HEK293 (cell line): ENCODE data around the gene FCHO2.

Experiments
- CTCF ChIA-PET: fragments of 350-600 bp; formaldehyde crosslinking; extraction: SDS; loops from one replicate; lab custom pipeline; 2021; ENCODE audit warnings: antibody characterized with exemption; lab: Yijun Ruan, JAX
- POLR2A ChIA-PET: fragments of 300-600 bp; formaldehyde crosslinking; extraction: SDS; loops from one replicate; lab custom pipeline; 2020; ENCODE audit warnings: antibody characterized with exemption, inconsistent platforms; lab: Yijun Ruan, JAX
- H3K27ac ChIP-seq: fragments of 200-500 bp; sonication (Bioruptor generic); 2 replicates; pipeline ENCODE4 v1.5.1; 2014; ENCODE audit warnings: low read depth, low read length, control low read depth, inconsistent platforms; ENCODE audit errors: extremely low read depth
- H3K36me3 ChIP-seq, 2 experiments: fragments of 200-500 bp in 1 of 2; sonication (Bioruptor generic) in 1 of 2; 1 replicate in 1 of 2; 2 replicates in 1 of 2; pipeline ENCODE4 v1.5.1; 2014 to 2017; ENCODE audit warnings: inconsistent platforms in 2 of 2, low read length in 2 of 2; ENCODE audit not compliant: control insufficient read depth in 2 of 2, insufficient read depth in 1 of 2
- H3K4me1 ChIP-seq: fragments of 200-500 bp; sonication (Bioruptor generic); 2 replicates; pipeline ENCODE4 v1.5.1; 2014; ENCODE audit warnings: mild to moderate bottlenecking, low read length, inconsistent platforms; ENCODE audit not compliant: control insufficient read depth, insufficient read depth
- H3K4me3 ChIP-seq: 2 replicates; pipeline ENCODE4 v1.5.1; 2011; ENCODE audit warnings: low read depth, mild to moderate bottlenecking, control low read depth, low read length, moderate library complexity
- H3K9me3 ChIP-seq: fragments of 200-500 bp; sonication (Bioruptor generic); 2 replicates; pipeline ENCODE4 v1.5.1; 2014; ENCODE audit warnings: low read depth, low read length, inconsistent platforms; ENCODE audit not compliant: control insufficient read depth, insufficient read depth
- BCL11B ChIP-seq: fragments of 450-650 bp; formaldehyde crosslinking; IDR thresholded peaks from 2 replicates; pipeline ENCODE4 v1.5.1; 2016; ENCODE audit warnings: low read depth, missing biosample characterization, missing genetic modification characterization
- FEZF1 ChIP-seq: fragments of 450-650 bp; formaldehyde crosslinking; IDR thresholded peaks from 2 replicates; pipeline ENCODE4 v1.5.1; 2016; ENCODE audit warnings: missing biosample characterization, missing genetic modification characterization
- KLF8 ChIP-seq: fragments of 450-650 bp; formaldehyde crosslinking; IDR thresholded peaks from 2 replicates; pipeline ENCODE4 v1.5.1; 2016; ENCODE audit warnings: missing biosample characterization, missing genetic modification characterization
- SP2 ChIP-seq: fragments of 450-650 bp; formaldehyde crosslinking; IDR thresholded peaks from 2 replicates; pipeline ENCODE4 v1.5.1; 2016; ENCODE audit warnings: missing biosample characterization, missing genetic modification characterization
- ZFP37 ChIP-seq: fragments of 450-650 bp; formaldehyde crosslinking; IDR thresholded peaks from 2 replicates; pipeline ENCODE4 v1.5.1; 2016; ENCODE audit warnings: missing biosample characterization, missing genetic modification characterization
- ZNF16 ChIP-seq: fragments of 450-650 bp; formaldehyde crosslinking; IDR thresholded peaks from 2 replicates; pipeline ENCODE4 v1.5.1; 2016; ENCODE audit warnings: low read depth, missing biosample characterization, missing genetic modification characterization
- ZNF169 ChIP-seq: fragments of 450-650 bp; formaldehyde crosslinking; IDR thresholded peaks from 2 replicates; pipeline ENCODE4 v1.5.1; 2016; ENCODE audit warnings: missing biosample characterization, missing genetic modification characterization
- ZNF19 ChIP-seq: fragments of 450-650 bp; formaldehyde crosslinking; IDR thresholded peaks from 2 replicates; pipeline ENCODE4; 2016; ENCODE audit warnings: missing biosample characterization, missing genetic modification characterization, low read depth
- ZNF248 ChIP-seq: fragments of 450-650 bp; formaldehyde crosslinking; IDR thresholded peaks from 2 replicates; pipeline ENCODE4 v1.5.1; 2017; ENCODE audit warnings: missing biosample characterization, missing genetic modification characterization
- ZNF530 ChIP-seq: fragments of 450-650 bp; formaldehyde crosslinking; IDR thresholded peaks from 2 replicates; pipeline ENCODE4 v1.5.1; 2016; ENCODE audit warnings: low read depth, missing biosample characterization, missing genetic modification characterization
- ZNF560 ChIP-seq: fragments of 450-650 bp; formaldehyde crosslinking; IDR thresholded peaks from 2 replicates; pipeline ENCODE4 v1.5.1; 2017; ENCODE audit warnings: missing biosample characterization, missing genetic modification characterization, borderline replicate concordance
- ZNF660 ChIP-seq: fragments of 450-650 bp; IDR thresholded peaks from 2 replicates; pipeline ENCODE4 v1.5.1; 2018; ENCODE audit warnings: missing biosample characterization, mild to moderate bottlenecking, missing genetic modification characterization
- ZNF701 ChIP-seq: fragments of 450-650 bp; formaldehyde crosslinking; IDR thresholded peaks from 2 replicates; pipeline ENCODE4 v1.5.1; 2016; ENCODE audit warnings: missing biosample characterization, missing genetic modification characterization
- ZNF707 ChIP-seq: fragments of 450-650 bp; formaldehyde crosslinking; IDR thresholded peaks from 2 replicates; pipeline ENCODE4 v1.5.1; 2016; ENCODE audit warnings: missing biosample characterization, missing genetic modification characterization
- TF ChIP-seq, protein P1 (sequence below): fragments of 450-650 bp; formaldehyde crosslinking; IDR thresholded peaks from 2 replicates; pipeline ENCODE4 v1.5.1; 2017; ENCODE audit warnings: missing biosample characterization, missing genetic modification characterization
- TF ChIP-seq, protein P2 (sequence below): fragments of 450-650 bp; formaldehyde crosslinking; IDR thresholded peaks from 2 replicates; pipeline ENCODE4 v1.5.1; 2016; ENCODE audit warnings: missing biosample characterization, missing genetic modification characterization
- TF ChIP-seq, protein P3 (sequence below): IDR thresholded peaks from 2 replicates; pipeline ENCODE4 v1.6.1; 2011; ENCODE audit warnings: mild to moderate bottlenecking, low read depth, low read length, borderline replicate concordance
- TF ChIP-seq, protein P4 (sequence below): fragments of 450-650 bp; IDR thresholded peaks from 2 replicates; pipeline ENCODE4 v1.5.1; 2018; ENCODE audit warnings: missing biosample characterization, mild to moderate bottlenecking, missing genetic modification characterization
- TF ChIP-seq, protein P5 (sequence below): fragments of 450-650 bp; formaldehyde crosslinking; IDR thresholded peaks from 2 replicates; pipeline ENCODE4 v1.5.1; 2016; ENCODE audit warnings: missing biosample characterization, missing genetic modification characterization
- TF ChIP-seq, protein P6 (sequence below): fragments of 450-650 bp; formaldehyde crosslinking; IDR thresholded peaks from 2 replicates; pipeline ENCODE4 v1.5.1; 2016; ENCODE audit warnings: missing biosample characterization, missing genetic modification characterization
- TF ChIP-seq, protein P7 (sequence below): fragments of 450-650 bp; formaldehyde crosslinking; IDR thresholded peaks from 2 replicates; pipeline ENCODE4 v1.5.1; 2016; ENCODE audit warnings: missing biosample characterization, missing genetic modification characterization

FCHO2 gene

DNA sequence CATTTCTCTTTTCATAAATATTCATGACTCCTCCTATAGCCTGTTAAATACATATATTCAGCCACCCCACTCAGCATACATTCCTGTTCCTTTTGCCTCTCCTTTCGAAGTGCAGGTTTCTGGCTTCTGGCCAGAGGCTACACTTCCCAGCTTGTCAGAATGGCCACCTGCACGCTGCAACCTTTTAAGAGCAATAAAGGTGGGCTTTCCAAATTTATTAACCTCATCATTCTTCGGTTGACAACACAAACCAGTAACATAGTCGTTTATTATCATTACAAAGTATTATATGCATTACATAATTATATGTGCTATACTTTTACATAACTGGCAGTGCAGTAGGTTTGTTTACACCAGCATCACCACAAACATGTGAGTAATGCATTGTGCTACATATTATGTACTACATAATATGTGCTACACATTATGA, 148.0 kb downstream of the FCHO2 start (continued):
- TF ChIP-seq, protein P1, sequence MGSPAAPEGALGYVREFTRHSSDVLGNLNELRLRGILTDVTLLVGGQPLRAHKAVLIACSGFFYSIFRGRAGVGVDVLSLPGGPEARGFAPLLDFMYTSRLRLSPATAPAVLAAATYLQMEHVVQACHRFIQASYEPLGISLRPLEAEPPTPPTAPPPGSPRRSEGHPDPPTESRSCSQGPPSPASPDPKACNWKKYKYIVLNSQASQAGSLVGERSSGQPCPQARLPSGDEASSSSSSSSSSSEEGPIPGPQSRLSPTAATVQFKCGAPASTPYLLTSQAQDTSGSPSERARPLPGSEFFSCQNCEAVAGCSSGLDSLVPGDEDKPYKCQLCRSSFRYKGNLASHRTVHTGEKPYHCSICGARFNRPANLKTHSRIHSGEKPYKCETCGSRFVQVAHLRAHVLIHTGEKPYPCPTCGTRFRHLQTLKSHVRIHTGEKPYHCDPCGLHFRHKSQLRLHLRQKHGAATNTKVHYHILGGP, result peak; percentile 49; the same call in 1 of the 2 replicates
- TF ChIP-seq ZNF560 (tag by site-specific recombination), result no peak
- TF ChIP-seq, protein P2, sequence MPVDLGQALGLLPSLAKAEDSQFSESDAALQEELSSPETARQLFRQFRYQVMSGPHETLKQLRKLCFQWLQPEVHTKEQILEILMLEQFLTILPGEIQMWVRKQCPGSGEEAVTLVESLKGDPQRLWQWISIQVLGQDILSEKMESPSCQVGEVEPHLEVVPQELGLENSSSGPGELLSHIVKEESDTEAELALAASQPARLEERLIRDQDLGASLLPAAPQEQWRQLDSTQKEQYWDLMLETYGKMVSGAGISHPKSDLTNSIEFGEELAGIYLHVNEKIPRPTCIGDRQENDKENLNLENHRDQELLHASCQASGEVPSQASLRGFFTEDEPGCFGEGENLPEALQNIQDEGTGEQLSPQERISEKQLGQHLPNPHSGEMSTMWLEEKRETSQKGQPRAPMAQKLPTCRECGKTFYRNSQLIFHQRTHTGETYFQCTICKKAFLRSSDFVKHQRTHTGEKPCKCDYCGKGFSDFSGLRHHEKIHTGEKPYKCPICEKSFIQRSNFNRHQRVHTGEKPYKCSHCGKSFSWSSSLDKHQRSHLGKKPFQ (tag by site-specific recombination), result no peak
- no peak for TF ChIP-seq KLF8 (tag by site-specific recombination)
- TF ChIP-seq, protein P3, sequence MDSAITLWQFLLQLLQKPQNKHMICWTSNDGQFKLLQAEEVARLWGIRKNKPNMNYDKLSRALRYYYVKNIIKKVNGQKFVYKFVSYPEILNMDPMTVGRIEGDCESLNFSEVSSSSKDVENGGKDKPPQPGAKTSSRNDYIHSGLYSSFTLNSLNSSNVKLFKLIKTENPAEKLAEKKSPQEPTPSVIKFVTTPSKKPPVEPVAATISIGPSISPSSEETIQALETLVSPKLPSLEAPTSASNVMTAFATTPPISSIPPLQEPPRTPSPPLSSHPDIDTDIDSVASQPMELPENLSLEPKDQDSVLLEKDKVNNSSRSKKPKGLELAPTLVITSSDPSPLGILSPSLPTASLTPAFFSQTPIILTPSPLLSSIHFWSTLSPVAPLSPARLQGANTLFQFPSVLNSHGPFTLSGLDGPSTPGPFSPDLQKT, result no peak
- TF ChIP-seq, protein P4, sequence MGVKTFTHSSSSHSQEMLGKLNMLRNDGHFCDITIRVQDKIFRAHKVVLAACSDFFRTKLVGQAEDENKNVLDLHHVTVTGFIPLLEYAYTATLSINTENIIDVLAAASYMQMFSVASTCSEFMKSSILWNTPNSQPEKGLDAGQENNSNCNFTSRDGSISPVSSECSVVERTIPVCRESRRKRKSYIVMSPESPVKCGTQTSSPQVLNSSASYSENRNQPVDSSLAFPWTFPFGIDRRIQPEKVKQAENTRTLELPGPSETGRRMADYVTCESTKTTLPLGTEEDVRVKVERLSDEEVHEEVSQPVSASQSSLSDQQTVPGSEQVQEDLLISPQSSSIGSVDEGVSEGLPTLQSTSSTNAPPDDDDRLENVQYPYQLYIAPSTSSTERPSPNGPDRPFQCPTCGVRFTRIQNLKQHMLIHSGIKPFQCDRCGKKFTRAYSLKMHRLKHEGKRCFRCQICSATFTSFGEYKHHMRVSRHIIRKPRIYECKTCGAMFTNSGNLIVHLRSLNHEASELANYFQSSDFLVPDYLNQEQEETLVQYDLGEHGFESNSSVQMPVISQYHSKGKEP (tag by site-specific recombination), result peak; percentile 53; the same call in 1 of the 2 replicates
- TF ChIP-seq, protein P5, sequence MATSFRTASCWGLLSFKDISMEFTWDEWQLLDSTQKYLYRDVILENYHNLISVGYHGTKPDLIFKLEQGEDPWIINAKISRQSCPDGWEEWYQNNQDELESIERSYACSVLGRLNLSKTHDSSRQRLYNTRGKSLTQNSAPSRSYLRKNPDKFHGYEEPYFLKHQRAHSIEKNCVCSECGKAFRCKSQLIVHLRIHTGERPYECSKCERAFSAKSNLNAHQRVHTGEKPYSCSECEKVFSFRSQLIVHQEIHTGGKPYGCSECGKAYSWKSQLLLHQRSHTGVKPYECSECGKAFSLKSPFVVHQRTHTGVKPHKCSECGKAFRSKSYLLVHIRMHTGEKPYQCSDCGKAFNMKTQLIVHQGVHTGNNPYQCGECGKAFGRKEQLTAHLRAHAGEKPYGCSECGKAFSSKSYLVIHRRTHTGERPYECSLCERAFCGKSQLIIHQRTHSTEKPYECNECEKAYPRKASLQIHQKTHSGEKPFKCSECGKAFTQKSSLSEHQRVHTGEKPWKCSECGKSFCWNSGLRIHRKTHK (tag by site-specific recombination), result no peak
- no peak for TF ChIP-seq ZNF530 (tag by site-specific recombination)
- TF ChIP-seq BCL11B (tag by site-specific recombination), result no peak
- TF ChIP-seq ZNF707 (tag by site-specific recombination), result no peak
- TF ChIP-seq FEZF1 (tag by site-specific recombination), result no peak

DNA sequence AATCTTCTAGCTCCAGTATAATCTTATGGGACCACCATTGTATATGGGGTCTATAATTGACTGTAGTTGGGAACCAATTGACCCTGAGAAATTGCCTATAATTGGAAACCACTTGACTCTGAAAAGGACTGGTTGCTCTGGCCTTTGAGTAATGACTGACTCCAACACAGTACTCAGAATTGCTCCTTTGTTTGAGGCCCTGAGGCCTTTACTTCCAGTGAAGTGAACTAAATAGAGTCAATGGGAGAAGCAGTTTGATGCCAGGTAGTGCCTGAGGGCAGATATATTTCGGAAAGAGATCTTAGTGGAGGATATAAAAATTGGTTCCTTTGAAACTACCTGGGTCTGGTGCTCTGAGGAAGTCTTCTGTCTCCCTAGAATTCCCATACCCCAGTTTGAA, 148.5 kb downstream of the FCHO2 start:
- no peak overlapping the region for H3K27ac ChIP-seq
- H3K4me3 ChIP-seq, result no peak overlapping the region
- 0 out of 2 replicates have a peak, but pooled peaks cover 2% of the 10 kb centered on the region for H3K4me1 ChIP-seq
- POLR2A ChIA-PET, result no interaction called here
- TF ChIP-seq, protein P6, sequence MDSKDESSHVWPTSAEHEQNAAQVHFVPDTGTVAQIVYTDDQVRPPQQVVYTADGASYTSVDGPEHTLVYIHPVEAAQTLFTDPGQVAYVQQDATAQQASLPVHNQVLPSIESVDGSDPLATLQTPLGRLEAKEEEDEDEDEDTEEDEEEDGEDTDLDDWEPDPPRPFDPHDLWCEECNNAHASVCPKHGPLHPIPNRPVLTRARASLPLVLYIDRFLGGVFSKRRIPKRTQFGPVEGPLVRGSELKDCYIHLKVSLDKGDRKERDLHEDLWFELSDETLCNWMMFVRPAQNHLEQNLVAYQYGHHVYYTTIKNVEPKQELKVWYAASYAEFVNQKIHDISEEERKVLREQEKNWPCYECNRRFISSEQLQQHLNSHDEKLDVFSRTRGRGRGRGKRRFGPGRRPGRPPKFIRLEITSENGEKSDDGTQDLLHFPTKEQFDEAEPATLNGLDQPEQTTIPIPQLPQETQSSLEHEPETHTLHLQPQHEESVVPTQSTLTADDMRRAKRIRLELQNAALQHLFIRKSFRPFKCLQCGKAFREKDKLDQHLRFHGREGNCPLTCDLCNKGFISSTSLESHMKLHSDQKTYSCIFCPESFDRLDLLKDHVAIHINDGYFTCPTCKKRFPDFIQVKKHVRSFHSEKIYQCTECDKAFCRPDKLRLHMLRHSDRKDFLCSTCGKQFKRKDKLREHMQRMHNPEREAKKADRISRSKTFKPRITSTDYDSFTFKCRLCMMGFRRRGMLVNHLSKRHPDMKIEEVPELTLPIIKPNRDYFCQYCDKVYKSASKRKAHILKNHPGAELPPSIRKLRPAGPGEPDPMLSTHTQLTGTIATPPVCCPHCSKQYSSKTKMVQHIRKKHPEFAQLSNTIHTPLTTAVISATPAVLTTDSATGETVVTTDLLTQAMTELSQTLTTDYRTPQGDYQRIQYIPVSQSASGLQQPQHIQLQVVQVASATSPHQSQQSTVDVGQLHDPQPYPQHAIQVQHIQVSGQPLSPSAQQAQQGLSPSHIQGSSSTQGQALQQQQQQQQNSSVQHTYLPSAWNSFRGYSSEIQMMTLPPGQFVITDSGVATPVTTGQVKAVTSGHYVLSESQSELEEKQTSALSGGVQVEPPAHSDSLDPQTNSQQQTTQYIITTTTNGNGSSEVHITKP (tag by site-specific recombination), result no peak
- TF ChIP-seq ZNF660 (no peak), ZNF16 (tag by site-specific recombination) (no peak), ZNF169 (tag by site-specific recombination) (no peak), SP2 (no peak), ZNF248 (tag by site-specific recombination) (no peak), ZFP37 (no peak), ZNF19 (tag by site-specific recombination) (no peak), ZNF701 (no peak)
- TF ChIP-seq, protein P7, sequence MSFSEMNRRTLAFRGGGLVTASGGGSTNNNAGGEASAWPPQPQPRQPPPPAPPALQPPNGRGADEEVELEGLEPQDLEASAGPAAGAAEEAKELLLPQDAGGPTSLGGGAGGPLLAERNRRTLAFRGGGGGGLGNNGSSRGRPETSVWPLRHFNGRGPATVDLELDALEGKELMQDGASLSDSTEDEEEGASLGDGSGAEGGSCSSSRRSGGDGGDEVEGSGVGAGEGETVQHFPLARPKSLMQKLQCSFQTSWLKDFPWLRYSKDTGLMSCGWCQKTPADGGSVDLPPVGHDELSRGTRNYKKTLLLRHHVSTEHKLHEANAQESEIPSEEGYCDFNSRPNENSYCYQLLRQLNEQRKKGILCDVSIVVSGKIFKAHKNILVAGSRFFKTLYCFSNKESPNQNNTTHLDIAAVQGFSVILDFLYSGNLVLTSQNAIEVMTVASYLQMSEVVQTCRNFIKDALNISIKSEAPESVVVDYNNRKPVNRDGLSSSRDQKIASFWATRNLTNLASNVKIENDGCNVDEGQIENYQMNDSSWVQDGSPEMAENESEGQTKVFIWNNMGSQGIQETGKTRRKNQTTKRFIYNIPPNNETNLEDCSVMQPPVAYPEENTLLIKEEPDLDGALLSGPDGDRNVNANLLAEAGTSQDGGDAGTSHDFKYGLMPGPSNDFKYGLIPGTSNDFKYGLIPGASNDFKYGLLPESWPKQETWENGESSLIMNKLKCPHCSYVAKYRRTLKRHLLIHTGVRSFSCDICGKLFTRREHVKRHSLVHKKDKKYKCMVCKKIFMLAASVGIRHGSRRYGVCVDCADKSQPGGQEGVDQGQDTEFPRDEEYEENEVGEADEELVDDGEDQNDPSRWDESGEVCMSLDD (tag by site-specific recombination), result no peak
- CTCF ChIA-PET, result no interaction called here
- H3K36me3 ChIP-seq, result no peaks in the 10 kb centered on the region
- H3K9me3 ChIP-seq, result no peaks in the 10 kb centered on the region
